Measurements from ENCODE around the gene CADPS. TPM values are rescaled to one million over a fixed set of nuclear protein-coding genes. Genes with fewer than 3 reads are reported as not detected.
A peak's percentile ranks its signal among the peaks of the same experiment; 100 is the strongest.

The CADPS gene
- total and polyA plus RNA-seq, 5 donors: 29.4 to 64.2 (median 39.3) TPM

DNA sequence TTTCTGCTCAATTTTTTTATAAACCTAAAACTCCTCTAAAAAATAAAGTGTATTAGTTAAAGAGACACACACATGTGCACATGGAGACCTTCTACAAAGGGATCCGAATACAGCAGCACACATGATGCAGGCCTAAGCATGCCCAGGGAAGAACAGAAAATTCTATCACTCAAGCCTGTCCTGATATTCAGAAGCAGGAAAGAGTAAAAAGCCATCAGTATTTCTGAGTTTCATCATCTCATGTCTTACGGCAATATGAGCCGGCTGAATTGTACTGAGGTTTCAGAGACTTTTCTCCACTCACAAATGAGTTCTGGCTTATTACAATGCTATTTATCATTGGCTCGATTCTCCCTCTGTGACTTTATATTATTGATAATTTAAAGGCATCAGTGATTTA, 97.5 kb downstream of the CADPS start:
- H3K27me3 ChIP-seq (ENCODE audit: control insufficient read depth, insufficient read depth): no peaks in the 10 kb centered on the region
- ATAC-seq: no peak
- intact Hi-C loops (cut with DNase I): no loop called here

DNA sequence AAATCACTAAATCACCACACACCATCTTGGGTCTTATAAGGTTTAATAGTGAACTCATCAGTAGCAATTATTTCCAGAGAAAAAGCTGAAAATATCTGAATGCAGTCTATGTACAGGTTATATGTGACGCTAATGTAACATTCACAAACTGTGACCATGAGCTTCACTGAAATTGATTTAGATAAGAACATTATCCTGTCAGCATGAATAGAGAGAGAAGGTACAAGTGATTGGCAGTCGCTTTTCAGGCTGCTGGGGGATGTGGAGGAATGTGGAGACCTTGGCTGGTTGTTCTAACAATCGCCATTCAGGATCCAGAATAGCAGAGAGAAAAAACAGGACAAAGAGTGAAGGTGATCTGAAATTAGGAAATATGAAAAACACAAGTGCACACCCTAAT, 98.1 kb downstream of the CADPS start:
- H3K9me3 ChIP-seq (ENCODE audit: control insufficient read depth, low read length): no peaks in the 10 kb centered on the region
- no peak overlapping the region for H3K4me3 ChIP-seq (ENCODE audit: low read length)
- intact Hi-C loops (cut with DNase I): no loop called here
- 71% methylated on average over 3 of the region's 3 CpGs for WGBS
- ATAC-seq: no peak
- H3K27ac ChIP-seq (ENCODE audit: low read length): no peak overlapping the region
- no peaks in the 10 kb centered on the region for H3K27me3 ChIP-seq (ENCODE audit: control insufficient read depth, insufficient read depth)
- DNase-seq: no peak
- peaks cover 2% of the 10 kb centered on the region for H3K4me1 ChIP-seq (ENCODE audit: control insufficient read depth, insufficient read depth, low read length)

More for the DNA sequence above, 97.5 kb downstream of the CADPS start:
- Histone ChIP-seq H3K4me3 (ENCODE audit: low read length) (no peak overlapping the region), H3K9me3 (ENCODE audit: control insufficient read depth, low read length) (no peaks in the 10 kb centered on the region), H3K4me1 (ENCODE audit: control insufficient read depth, insufficient read depth, low read length) (peaks cover 2% of the 10 kb centered on the region), H3K27ac (ENCODE audit: low read length) (no peak overlapping the region)
- WGBS: 85% methylated on average over 4 of the region's 4 CpGs
- DNase-seq: no peak

DNA sequence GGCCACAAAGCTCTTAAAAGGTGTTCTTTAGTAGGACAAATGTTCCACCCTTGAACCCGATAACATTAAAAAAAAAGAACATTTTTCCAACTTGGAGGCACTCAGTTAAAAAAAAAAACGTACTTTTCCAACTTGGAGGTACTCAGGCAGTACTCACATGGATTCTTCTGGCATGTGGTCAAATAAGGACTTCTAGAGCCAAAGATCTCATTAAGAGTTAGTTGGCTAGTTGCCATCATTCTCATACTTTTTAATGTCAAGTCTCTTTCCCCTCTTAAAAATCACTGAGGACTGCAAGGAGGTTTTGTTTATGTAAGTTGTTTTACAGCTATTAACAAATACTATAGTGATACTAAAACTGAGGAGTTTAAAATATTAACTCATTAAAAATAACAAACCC, 101.0 kb downstream of the CADPS start:
- Histone ChIP-seq H3K9me3 (ENCODE audit: control insufficient read depth, low read length) (no peaks in the 10 kb centered on the region), H3K4me3 (ENCODE audit: low read length) (no peak overlapping the region), H3K27me3 (ENCODE audit: control insufficient read depth, insufficient read depth) (no peaks in the 10 kb centered on the region), H3K4me1 (ENCODE audit: control insufficient read depth, insufficient read depth, low read length) (peaks cover 2% of the 10 kb centered on the region), H3K27ac (ENCODE audit: low read length) (no peak overlapping the region)
- 46% methylated on average over 2 of the region's 2 CpGs for WGBS
- intact Hi-C loops (cut with DNase I): no loop called here
- ATAC-seq (no peak), DNase-seq (no peak)

DNA sequence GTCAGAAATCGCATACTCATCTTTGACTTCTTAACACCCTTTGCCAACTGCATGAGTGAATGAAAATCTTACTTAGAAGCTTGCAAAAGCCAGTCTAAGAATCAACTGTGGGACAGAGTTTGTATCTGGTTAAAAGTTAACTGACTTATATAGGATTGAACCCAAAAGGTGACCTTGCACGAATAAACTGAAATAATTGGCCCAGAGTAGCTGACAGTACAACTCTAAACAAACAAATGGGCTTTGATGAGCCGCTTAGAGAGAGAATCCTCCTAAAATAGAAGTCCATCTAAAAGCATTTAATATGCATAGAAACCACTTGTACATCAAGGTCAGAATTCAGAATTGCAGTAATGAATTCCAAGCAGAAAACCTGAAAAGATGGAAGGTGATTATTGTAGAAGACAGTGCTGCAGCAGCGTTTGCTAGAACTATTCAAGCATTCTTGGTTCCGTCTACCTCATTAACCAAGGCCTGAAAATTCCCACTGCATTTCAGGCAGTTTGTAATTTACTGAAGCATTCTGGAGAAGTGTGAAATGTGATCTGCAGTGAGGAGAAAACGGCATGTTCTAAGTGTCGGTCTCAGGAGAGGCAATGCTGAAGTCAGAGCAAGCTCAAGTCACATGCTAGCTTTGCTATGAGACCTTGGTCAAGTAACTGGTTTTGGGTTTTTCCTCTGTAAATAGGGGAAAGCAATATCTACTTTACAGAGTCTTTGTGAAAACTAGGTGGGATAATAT, 103.7 kb downstream of the CADPS start:
- intact Hi-C loops (cut with DNase I): no loop called here
- DNase-seq (no peak), ATAC-seq (no peak)
- WGBS: 72% methylated on average over 7 of the region's 7 CpGs
- H3K4me3 ChIP-seq (ENCODE audit: low read length): no peak overlapping the region
- H3K27ac ChIP-seq (ENCODE audit: low read length): no peak overlapping the region
- peaks cover 2% of the 10 kb centered on the region for H3K4me1 ChIP-seq (ENCODE audit: control insufficient read depth, insufficient read depth, low read length)
- H3K27me3 ChIP-seq (ENCODE audit: control insufficient read depth, insufficient read depth): no peaks in the 10 kb centered on the region
- H3K9me3 ChIP-seq (ENCODE audit: control insufficient read depth, low read length): no peaks in the 10 kb centered on the region

DNA sequence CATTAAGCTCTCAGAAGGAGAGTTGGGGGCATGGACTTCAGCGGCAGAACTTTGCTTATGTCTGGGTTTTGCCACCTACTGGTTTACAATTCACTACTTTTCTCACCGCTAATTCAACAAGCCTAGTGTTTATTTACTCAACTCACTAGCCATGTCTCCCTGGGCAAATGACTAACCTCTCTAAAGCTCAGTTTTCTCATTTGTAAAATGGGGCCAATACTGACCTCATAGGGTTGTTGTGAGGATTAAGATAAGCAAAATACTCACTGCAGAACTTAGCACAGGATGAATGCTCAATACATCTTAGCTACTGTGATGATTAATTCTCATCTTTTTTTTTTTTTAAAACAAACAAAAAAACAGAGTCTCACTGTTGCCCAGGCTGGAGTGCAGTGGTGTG, 106.3 kb downstream of the CADPS start:
- Histone ChIP-seq H3K27me3 (ENCODE audit: control insufficient read depth, insufficient read depth) (no peaks in the 10 kb centered on the region), H3K9me3 (ENCODE audit: control insufficient read depth, low read length) (no peaks in the 10 kb centered on the region), H3K4me1 (ENCODE audit: control insufficient read depth, insufficient read depth, low read length) (peaks cover 2% of the 10 kb centered on the region), H3K27ac (ENCODE audit: low read length) (no peak overlapping the region), H3K4me3 (ENCODE audit: low read length) (no peak overlapping the region)
- 64% methylated on average over 2 of the region's 2 CpGs for WGBS
- intact Hi-C loops (cut with DNase I): no loop called here
- DNase-seq (no peak), ATAC-seq (no peak)

DNA sequence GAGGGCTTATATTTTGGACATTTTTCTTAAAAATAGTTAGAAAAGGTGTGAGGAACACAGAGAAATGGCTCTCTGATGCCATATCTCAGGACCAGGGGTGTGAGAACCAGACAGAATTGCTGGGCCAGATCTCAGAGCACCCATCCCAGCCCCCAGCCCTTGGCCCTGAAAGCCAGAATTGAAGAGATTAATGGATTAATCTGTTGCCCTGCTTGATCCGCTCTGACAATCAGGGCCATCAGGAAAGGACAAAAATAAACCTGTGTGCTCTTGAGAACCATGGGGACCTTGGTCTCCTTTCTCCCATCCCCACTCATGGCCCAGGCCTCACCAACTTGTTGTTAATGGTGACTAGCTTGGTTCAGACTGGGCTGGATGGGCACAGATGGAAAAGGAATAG, 113.5 kb downstream of the CADPS start:
- intact Hi-C loops (cut with DNase I): no loop called here
- H3K9me3 ChIP-seq (ENCODE audit: control insufficient read depth, low read length): no peaks in the 10 kb centered on the region
- H3K4me3 ChIP-seq (ENCODE audit: low read length): no peak overlapping the region
- WGBS: 75% methylated on average over 1 of the region's 1 CpG
- ATAC-seq (no peak), DNase-seq (no peak)
- H3K27ac ChIP-seq (ENCODE audit: low read length): no peak overlapping the region
- no peaks in the 10 kb centered on the region for H3K27me3 ChIP-seq (ENCODE audit: control insufficient read depth, insufficient read depth)
- H3K4me1 ChIP-seq (ENCODE audit: control insufficient read depth, insufficient read depth, low read length): no peaks in the 10 kb centered on the region

DNA sequence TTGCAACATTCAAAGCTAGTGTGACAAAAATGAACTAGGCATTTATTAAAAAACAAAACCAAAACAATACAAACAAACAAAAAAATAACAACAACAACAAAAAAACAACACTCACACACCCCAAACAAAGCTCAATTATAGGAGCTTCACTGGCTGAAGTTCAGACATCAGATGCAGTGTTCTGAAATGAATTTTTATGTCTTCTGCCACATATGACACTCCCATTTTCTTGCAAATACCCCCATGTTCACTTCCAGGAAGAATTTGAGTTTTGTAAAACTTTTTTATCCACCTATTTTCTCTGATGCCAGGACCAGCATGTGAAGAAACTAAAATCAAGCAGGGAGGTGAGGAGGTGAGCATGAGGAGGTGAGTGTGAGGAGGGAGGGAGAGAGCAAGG, 113.9 kb downstream of the CADPS start:
- Histone ChIP-seq H3K27ac (ENCODE audit: low read length) (no peak overlapping the region), H3K27me3 (ENCODE audit: control insufficient read depth, insufficient read depth) (no peaks in the 10 kb centered on the region), H3K4me3 (ENCODE audit: low read length) (no peak overlapping the region), H3K4me1 (ENCODE audit: control insufficient read depth, insufficient read depth, low read length) (no peaks in the 10 kb centered on the region), H3K9me3 (ENCODE audit: control insufficient read depth, low read length) (no peaks in the 10 kb centered on the region)
- ATAC-seq: no peak
- intact Hi-C loops (cut with DNase I): no loop called here
- DNase-seq: no peak

DNA sequence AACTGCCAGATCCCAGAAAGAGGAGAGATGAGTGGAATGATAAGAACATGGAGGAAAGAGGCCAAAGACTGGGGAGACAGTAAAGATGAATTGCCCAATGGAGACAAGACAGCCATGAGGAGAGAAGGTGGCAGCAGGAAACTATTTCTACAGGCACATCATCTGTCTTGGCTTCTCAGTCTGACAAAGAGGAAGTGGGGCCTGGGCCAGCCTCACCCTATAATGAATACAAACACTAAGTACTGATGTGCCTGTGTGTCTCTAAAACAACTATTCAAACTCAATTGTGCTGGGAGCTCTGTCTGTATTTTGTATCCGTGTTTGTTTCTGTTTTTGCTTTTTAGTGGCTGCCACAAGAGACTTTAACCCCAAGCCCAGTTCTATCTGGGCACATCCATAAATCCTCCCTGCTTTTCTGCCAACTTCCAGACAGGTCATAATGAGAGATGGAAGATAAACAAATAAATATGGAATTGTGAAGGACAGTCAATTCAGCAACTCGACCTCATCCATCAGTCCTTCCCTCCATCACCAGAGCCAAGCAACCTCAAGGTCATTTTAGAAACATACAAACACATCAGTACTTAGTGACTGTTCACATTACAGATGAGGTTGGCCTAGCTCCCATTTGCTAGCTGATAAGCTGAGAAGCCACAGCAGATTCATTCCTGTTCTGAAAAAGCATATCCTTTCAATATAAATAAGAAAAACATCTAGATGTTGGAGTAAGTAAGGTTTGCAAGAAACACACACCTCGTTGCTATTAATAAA, 116.7 kb downstream of the CADPS start:
- H3K9me3 ChIP-seq (ENCODE audit: control insufficient read depth, low read length): no peaks in the 10 kb centered on the region
- H3K4me1 ChIP-seq (ENCODE audit: control insufficient read depth, insufficient read depth, low read length): no peaks in the 10 kb centered on the region
- ATAC-seq (peak in 1 of 2 donors; percentile 56), DNase-seq (peak in 1 of 3 donors; percentile 42)
- 43% methylated on average over 3 of the region's 3 CpGs for WGBS
- intact Hi-C loops (cut with DNase I): no loop called here
- H3K27ac ChIP-seq (ENCODE audit: low read length): peak overlapping the region; percentile 62
- H3K4me3 ChIP-seq (ENCODE audit: low read length): no peak overlapping the region
- no peaks in the 10 kb centered on the region for H3K27me3 ChIP-seq (ENCODE audit: control insufficient read depth, insufficient read depth)

DNA sequence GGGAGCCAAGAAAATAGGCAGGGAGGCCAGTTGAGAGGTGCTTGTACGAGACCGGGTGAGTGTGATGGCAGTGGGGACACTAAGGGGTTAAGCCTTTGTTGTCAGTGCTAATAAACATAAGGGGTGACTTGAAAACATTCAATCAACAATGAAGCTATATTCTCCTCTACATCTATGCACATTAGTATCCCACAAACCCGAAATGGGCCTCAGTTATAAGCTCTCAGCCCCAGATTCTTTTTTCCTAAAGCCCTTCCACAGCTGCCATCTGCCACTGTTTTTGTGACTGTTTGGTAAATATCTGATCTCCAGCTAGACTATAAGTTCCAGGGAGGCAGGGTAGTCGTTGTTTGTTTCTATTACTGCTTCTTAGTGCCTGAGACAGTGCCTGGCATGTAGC, 118.2 kb downstream of the CADPS start:
- H3K4me3 ChIP-seq (ENCODE audit: low read length): no peak overlapping the region
- no peak overlapping the region for H3K27ac ChIP-seq (ENCODE audit: low read length)
- H3K27me3 ChIP-seq (ENCODE audit: control insufficient read depth, insufficient read depth): no peaks in the 10 kb centered on the region
- no peaks in the 10 kb centered on the region for H3K4me1 ChIP-seq (ENCODE audit: control insufficient read depth, insufficient read depth, low read length)
- intact Hi-C loops (cut with DNase I): no loop called here
- DNase-seq (no peak), ATAC-seq (no peak)
- WGBS: 74% methylated on average over 4 of the region's 4 CpGs
- H3K9me3 ChIP-seq (ENCODE audit: control insufficient read depth, low read length): no peaks in the 10 kb centered on the region

DNA sequence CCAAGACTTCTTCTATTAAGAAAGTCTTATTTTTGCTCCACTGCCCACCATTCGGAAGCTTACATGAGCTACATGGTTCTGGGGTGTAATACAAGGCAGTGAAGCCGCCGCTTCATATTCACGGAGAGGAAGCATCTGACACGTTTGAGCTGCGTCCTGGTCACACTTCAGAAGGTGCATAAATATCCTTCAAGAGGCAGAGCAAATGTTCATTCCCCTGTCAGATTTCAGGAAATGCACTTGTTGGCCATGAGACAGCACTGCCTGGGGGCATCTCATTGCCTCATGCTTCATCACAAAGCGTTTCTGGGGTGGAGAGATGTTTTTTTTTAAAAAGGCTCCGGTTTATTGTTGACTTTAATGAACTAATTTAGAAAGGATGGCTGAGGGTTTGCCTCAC, 119.9 kb downstream of the CADPS start:
- intact Hi-C loops (cut with DNase I): no loop called here
- 74% methylated on average over 8 of the region's 8 CpGs for WGBS
- Histone ChIP-seq H3K27me3 (ENCODE audit: control insufficient read depth, insufficient read depth) (no peaks in the 10 kb centered on the region), H3K27ac (ENCODE audit: low read length) (no peak overlapping the region), H3K4me1 (ENCODE audit: control insufficient read depth, insufficient read depth, low read length) (no peaks in the 10 kb centered on the region), H3K9me3 (ENCODE audit: control insufficient read depth, low read length) (no peaks in the 10 kb centered on the region), H3K4me3 (ENCODE audit: low read length) (no peak overlapping the region)
- DNase-seq (no peak), ATAC-seq (no peak)

DNA sequence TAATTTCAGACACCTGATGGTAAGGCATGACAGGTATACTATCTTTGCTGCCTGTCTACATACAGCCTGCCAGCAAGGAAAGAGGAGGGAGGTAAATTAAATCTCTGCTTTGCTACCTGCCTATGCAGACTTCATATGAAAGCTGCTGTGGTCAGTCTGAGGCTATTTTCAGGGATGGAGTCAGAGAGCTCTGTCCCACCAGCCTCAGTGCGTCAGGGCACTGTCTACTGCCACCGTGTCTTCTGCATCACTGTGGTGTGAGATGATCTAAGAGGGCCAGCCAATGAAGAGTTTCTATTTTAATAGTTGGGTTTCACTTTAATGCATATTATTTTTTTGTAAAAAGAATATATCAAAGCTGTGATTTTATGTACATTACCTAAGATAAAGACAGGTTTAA, 125.6 kb downstream of the CADPS start:
- no peaks in the 10 kb centered on the region for H3K27me3 ChIP-seq (ENCODE audit: control insufficient read depth, insufficient read depth)
- intact Hi-C loops (cut with DNase I): no loop called here
- H3K9me3 ChIP-seq (ENCODE audit: control insufficient read depth, low read length): no peaks in the 10 kb centered on the region
- ATAC-seq: peak in 1 of 2 donors; percentile 58
- WGBS: 31% methylated on average over 2 of the region's 2 CpGs
- DNase-seq: no peak
- no peak overlapping the region for H3K27ac ChIP-seq (ENCODE audit: low read length)
- no peak overlapping the region for H3K4me3 ChIP-seq (ENCODE audit: low read length)
- no peaks in the 10 kb centered on the region for H3K4me1 ChIP-seq (ENCODE audit: control insufficient read depth, insufficient read depth, low read length)
